DOHH2 (cell line): Measurements from ENCODE around the gene ST6GALNAC6.

Experiments used
- H3F3A ChIP-seq: fragments of 200-600 bp; sonication (generic), shearing (Covaris generic); 2 replicates; pipeline ENCODE4 v1.6.0; 2016; ENCODE audit warnings: antibody characterized with exemption, mild to moderate bottlenecking; ENCODE audit not compliant: control insufficient read depth, insufficient read depth
- H3K27ac ChIP-seq: fragments of 200-600 bp; sonication (generic); 2 replicates; pipeline ENCODE4 v1.5.1; 2014; ENCODE audit warnings: low read depth, mild to moderate bottlenecking, low read length, moderate library complexity
- H3K27me3 ChIP-seq: fragments of 200-600 bp; sonication (generic); 2 replicates; pipeline ENCODE4 v1.6.1; 2014; ENCODE audit warnings: mild to moderate bottlenecking, low read length, mixed read lengths; ENCODE audit not compliant: control insufficient read depth
- H3K36me3 ChIP-seq: fragments of 200-600 bp; sonication (generic); 2 replicates; pipeline ENCODE4 v1.6.1; 2014; ENCODE audit warnings: mild to moderate bottlenecking, low read length, moderate library complexity, mixed read lengths; ENCODE audit not compliant: control insufficient read depth
- H3K4me1 ChIP-seq: fragments of 200-600 bp; sonication (generic); 2 replicates; pipeline ENCODE4 v1.6.1; 2014; ENCODE audit warnings: mild to moderate bottlenecking, low read length, mixed read lengths; ENCODE audit not compliant: control insufficient read depth
- H3K4me2 ChIP-seq: fragments of 200-600 bp; sonication (generic); 2 replicates; pipeline ENCODE4 v1.6.0; 2014; ENCODE audit warnings: mild to moderate bottlenecking, low read length, moderate library complexity
- H3K4me3 ChIP-seq: fragments of 200-600 bp; sonication (generic); 2 replicates; pipeline ENCODE4 v1.5.1; 2014; ENCODE audit warnings: mild to moderate bottlenecking, low read length, mixed read lengths
- H3K79me2 ChIP-seq: fragments of 200-600 bp; sonication (generic); 2 replicates; pipeline ENCODE4 v1.6.1; 2014; ENCODE audit warnings: mild to moderate bottlenecking, low read length, mixed read lengths; ENCODE audit not compliant: control insufficient read depth
- H3K9me2 ChIP-seq: fragments of 200-600 bp; sonication (generic); replicated peaks from 2 replicates; pipeline ENCODE4 v1.6.1; 2014; ENCODE audit warnings: mild to moderate bottlenecking, low read length, mixed read lengths; ENCODE audit not compliant: control insufficient read depth
- H3K9me3 ChIP-seq: fragments of 200-600 bp; sonication (generic); 2 replicates; pipeline ENCODE4 v1.6.1; 2014; ENCODE audit warnings: antibody characterized with exemption, low read length, mixed read lengths; ENCODE audit not compliant: control insufficient read depth, insufficient read depth
- H4K20me1 ChIP-seq: fragments of 200-600 bp; sonication (generic); 2 replicates; pipeline ENCODE4 v1.6.0; 2014; ENCODE audit warnings: low read depth, mild to moderate bottlenecking, antibody characterized with exemption, low read length, moderate library complexity; ENCODE audit not compliant: control insufficient read depth, insufficient read depth
- CTCF ChIP-seq: fragments of 200-600 bp; sonication (generic); IDR thresholded peaks from one replicate; pipeline ENCODE4 v1.5.1; 2014; ENCODE audit warnings: antibody characterized with exemption, mild to moderate bottlenecking, low read depth, low read length; ENCODE audit not compliant: poor library complexity, severe bottlenecking
- EZH2phosphoT487 ChIP-seq: fragments of 200-600 bp; sonication (generic); IDR thresholded peaks from 2 replicates; pipeline ENCODE4 v1.6.1; 2017; ENCODE audit warnings: borderline replicate concordance, mild to moderate bottlenecking, antibody characterized with exemption, low read length, moderate library complexity, mixed read lengths

Gene ST6GALNAC6

GRCh38 chr9:127886401-127886972 is 12.9 kb downstream of the ST6GALNAC6 start:
- no peak overlapping the region for H3K4me2 ChIP-seq

GRCh38 chr9:127885508-127886281 is 13.7 kb downstream of the ST6GALNAC6 start:
- H3K4me3 ChIP-seq: no peak overlapping the region
- peaks cover 13% of the 10 kb centered on the region for H3K4me1 ChIP-seq
- no peak overlapping the region for H3K4me2 ChIP-seq
- H3K36me3 ChIP-seq: peaks cover 30% of the 10 kb centered on the region
- H4K20me1 ChIP-seq: no peaks in the 10 kb centered on the region
- no peaks in the 10 kb centered on the region for H3K79me2 ChIP-seq
- no peaks in the 10 kb centered on the region for H3K9me2 ChIP-seq
- H3K27me3 ChIP-seq: no peaks in the 10 kb centered on the region
- H3F3A ChIP-seq: peaks cover 11% of the 10 kb centered on the region
- no peaks in the 10 kb centered on the region for H3K9me3 ChIP-seq
- TF ChIP-seq CTCF (no peak), EZH2phosphoT487 (no peak)
- H3K27ac ChIP-seq: no peak overlapping the region

More at GRCh38 chr9:127886401-127886972, 12.9 kb downstream of the ST6GALNAC6 start:
- Histone ChIP-seq H3K79me2 (no peaks in the 10 kb centered on the region), H3K36me3 (peaks cover 34% of the 10 kb centered on the region), H3K4me3 (no peak overlapping the region), H3F3A (peaks cover 6% of the 10 kb centered on the region), H3K27me3 (no peaks in the 10 kb centered on the region), H3K9me2 (no peaks in the 10 kb centered on the region), H3K4me1 (peaks cover 13% of the 10 kb centered on the region), H3K27ac (no peak overlapping the region), H4K20me1 (no peaks in the 10 kb centered on the region), H3K9me3 (no peaks in the 10 kb centered on the region)
- TF ChIP-seq EZH2phosphoT487 (no peak), CTCF (no peak)

- no peaks in the 10 kb centered on the region for H3K79me2 ChIP-seq
- H3F3A ChIP-seq: peaks cover 12% of the 10 kb centered on the region
- H3K36me3 ChIP-seq: peaks cover 23% of the 10 kb centered on the region
- H3K4me3 ChIP-seq: no peak overlapping the region
- TF ChIP-seq EZH2phosphoT487 (no peak), CTCF (no peak)
- H3K4me1 ChIP-seq: peaks cover 18% of the 10 kb centered on the region
- H3K9me3 ChIP-seq: no peaks in the 10 kb centered on the region
- H3K4me2 ChIP-seq: no peak overlapping the region
- H3K9me2 ChIP-seq: no peaks in the 10 kb centered on the region
- no peak overlapping the region for H3K27ac ChIP-seq
- H4K20me1 ChIP-seq: no peaks in the 10 kb centered on the region
- H3K27me3 ChIP-seq: no peaks in the 10 kb centered on the region
Observed at GRCh38 chr9:127884976-127885490, 14.4 kb downstream of the ST6GALNAC6 start.
